IPS-NIHi11 (cell line): ENCODE results near the gene DPM1.
"Not testable (repeated sequence)": the region's sequence is repeated elsewhere in the genome, so short reads cannot be mapped to it uniquely, and the experiment has no call there.

ENCODE experiments used
- DNase-seq: peaks from one replicate; pipeline ENCODE4 v3.0.0; 2012; ENCODE audit warnings: mixed read lengths, low spot score

DPM1 gene

DNA sequence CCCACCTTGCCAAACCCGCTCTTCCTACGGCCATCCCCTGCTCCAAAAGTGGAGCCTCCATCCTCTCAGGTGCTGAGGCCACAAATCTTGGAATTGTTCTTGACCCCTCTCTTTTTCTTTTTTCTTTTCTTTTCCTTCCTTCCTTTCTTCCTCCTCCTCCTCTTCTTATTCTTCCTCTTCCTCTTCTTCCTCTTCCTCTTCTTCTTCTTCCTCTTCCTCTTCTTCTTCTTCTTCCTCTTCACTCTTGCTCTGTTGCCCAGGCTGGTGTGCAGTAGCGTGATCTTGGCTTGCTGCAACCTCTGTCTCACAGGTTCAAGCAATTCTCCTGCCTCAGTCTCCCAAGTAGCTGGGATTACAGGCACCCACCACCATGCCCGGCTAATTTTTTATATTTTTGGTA lies 20.2 kb upstream of the DPM1 start:
- not testable (repeated sequence) for DNase-seq

DNA sequence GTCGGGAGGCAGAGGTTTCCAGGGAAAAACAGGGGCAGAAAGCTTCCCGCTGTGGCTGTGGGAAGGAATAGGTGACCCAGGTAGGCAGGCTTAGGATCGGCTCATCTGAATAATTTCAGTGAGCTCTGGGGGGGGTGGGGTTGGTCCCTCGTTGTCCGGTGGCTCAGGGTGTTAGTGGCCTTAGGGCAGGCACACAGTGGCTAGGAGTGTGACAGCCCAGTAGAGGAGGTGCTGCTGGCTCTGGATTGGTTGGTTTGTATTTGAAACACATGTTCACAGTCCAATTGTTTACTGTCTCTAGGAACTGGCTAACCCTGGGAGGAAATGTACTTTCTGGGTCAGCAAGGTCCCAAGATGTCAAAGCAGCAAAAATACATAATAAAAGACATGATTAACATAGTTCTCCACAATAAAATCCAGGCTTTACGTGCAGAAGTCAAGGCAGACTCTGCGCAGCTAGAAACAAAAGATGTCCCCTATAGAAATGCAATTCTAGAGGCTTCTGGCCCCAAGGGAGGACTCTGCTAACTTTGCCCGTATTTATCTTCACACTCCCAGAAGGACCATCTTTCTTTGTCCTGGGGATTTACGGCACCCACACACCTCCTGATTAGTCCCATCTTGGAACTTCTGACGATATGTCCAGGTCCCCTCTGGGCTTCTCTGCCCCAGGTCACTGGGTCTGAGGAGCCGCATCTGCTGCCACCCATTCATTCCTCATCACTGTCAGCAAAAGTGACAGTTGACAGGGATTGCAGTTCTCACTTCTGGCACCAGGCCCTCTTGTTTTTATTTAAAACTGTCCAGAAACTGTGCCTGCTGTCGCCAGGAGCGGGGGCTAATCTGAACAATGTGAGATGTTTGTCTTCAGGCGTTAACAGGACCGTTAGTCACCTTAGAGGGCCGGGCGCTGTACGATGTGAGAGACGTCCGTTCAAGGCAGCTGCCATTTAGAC lies 19.0 kb upstream of the DPM1 start:
- no peak for DNase-seq

DNA sequence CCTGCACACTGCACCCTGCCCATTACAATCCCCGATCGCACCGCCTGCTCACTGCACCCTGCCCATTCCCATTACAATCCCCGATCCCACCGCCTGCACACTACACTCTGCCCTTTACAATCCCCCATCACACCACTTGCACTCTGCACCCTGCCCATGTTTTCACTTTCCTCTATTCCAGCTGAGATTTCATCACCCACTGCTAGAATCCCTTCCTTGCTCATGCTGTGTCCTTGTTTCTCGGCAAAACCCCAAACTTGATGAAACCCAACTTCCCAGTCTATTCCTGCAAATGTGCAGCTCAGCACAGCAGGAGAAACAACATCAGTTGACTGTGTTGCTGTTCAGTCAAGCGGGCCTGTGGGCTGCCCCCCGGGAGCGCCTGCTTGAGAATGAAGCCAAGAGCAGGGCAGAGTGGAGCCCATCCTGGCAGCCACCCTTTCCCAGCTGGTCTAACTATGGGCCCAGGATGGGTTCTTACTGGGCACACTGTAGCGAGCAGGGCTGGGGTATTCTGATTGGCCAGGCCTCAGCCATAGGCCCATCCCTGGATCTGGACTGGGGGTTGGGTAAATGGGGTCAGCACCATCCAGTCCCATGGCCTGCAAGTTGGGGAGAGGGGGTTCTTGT lies 17.5 kb upstream of the DPM1 start:
- DNase-seq = no peak

DNA sequence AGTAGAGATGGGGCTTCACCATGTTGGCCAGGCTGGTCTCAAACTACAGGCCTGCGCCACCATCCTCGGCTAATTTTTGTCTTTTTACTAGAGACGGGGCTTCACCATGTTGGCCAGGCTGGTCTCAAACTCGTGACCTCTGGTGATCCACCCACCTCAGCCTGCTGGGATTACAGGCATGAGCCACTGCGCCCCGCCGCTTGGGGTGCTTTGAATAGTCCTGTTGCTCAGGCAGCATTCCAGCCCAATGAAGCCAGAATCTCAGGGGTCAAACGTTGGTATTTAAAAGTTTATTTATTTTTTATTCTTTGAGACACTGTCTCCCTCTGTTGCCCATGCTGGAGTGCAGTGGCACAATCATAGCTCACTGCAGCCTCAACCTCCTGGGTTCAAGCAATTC lies 11.6 kb upstream of the DPM1 start:
- DNase-seq = no peak

DNA sequence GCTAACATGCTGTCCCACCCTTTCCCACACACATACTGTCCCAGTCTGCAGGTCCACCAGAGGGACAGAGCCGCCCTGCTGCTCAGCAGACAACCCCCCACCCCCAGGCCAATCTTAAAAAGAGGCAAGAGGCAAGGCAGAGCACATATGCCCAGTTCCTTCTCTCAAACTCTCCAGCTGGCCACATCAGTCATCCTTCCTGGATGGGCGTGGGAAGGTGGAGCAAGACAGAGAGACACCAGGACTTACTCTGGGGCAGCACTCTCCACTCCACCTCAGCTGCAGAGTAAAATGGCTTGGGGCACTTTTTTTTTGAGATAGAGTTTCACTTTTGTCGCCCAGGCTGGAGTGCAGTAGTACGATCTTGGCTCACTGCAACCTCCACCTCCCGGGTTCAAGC lies 11.1 kb upstream of the DPM1 start:
- DNase-seq = no peak

DNA sequence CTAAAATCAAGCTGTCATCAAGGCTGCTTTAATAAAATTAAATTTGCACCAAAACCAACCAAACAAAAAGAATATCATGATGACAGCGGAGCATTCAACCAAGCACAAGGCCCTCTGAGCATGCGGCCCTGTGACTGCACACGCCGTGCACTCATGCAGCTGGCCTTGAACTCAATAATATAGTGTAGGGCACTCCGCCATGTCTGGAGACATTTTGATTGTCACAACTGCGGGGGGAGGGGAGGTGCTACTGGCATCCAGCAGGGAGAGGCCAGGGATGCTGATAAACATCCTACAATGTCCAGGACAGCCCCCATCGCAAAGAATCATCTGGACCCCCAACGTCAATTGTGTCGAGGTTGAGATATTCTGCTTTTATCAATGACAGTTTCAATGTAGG lies 10.0 kb upstream of the DPM1 start:
- DNase-seq = no peak

DNA sequence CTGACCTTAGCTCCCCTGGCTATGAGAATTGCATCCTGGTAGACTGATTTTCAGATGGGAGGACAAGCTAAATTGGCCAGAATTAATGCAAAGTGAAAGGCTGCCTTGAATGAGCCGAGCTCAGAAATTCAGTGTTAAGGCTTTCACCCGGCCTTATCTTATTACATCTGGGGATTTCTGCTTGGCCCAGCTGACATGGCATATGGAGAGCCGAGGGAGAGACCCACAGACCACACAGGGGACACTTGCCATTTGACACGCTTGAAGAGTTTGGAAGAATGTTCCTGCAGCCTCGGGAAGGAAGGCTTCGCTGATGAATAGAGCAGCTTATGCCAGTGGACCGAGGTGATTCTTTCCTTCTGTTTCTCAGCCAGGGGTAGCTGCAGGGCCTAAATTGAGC lies 9.3 kb upstream of the DPM1 start:
- no peak for DNase-seq

DNA sequence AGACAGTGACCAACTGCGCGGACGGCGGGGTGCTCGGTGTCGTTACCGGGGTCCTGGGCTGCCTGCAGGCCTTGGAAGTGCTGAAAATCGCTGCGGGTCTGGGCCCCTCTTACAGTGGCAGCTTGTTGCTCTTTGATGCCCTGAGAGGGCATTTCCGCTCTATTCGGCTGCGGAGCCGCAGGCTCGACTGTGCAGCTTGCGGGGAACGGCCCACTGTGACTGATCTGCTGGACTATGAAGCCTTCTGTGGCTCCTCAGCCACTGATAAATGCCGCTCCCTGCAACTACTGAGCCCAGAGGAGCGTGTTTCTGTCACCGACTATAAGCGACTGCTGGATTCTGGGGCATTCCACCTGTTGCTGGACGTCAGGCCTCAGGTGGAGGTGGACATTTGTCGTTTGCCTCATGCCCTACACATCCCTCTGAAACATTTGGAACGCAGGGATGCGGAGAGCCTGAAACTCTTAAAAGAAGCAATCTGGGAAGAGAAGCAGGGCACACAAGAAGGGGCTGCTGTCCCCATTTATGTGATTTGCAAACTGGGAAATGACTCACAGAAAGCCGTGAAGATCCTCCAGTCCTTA lies 1.3 kb upstream of the DPM1 start:
- no peak for DNase-seq

DNA sequence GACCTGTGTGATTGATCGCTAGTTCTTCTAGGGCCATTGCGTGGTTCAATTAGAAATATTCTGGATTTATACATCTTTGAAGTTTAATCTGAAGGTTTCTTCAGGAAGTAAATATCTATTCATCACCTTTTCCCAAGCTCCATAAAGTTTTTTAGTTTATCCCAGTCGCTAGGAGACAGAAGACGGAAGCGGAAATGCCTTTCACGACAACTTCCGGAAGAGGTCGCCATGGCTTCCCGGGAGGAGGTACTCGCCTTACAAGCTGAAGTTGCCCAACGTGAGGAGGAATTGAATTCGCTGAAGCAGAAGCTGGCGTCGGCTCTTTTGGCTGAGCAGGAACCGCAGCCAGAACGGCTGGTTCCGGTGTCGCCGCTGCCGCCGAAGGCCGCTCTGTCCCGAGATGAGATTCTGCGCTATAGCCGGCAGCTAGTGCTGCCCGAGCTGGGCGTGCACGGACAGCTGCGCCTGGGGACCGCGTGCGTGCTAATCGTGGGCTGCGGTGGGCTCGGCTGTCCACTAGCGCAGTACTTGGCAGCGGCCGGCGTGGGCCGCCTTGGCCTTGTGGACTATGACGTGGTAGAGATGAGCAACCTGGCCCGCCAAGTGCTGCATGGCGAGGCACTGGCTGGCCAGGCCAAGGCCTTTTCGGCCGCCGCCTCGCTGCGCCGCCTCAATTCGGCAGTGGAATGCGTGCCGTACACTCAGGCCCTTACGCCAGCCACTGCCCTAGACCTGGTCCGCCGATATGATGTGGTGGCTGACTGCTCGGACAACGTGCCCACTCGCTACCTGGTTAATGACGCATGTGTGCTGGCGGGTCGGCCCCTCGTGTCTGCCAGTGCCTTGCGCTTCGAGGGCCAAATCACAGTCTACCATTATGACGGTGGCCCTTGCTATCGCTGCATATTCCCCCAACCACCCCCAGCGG lies 547 bp upstream of the DPM1 start, which contains the start of gene MOCS3:
Gene MOCS3, plus strand, starts transcription at position 204 of the 928 bp plus-strand sequence. Its CDS starts 25 bp downstream, at position 229.
- DNase-seq = peak; percentile 81

DNA sequence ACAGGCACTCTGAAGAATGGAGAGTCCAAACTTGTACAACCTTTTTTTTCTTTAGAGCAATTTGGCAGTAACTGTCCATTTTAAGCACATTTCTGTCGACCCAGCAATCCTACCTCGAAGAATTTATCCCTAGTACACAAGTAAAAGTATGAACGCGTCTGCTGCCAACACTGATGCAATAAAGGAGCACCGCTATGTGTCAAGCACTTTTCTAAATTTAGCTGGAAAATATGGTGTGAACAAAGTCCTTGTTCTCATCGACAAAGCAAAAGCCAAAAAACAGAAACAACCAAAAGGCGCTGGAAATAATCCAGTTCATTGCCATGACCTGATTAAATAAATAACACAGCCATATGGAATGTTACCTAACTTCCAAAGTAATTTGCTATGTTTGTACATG lies 1.1 kb downstream of the DPM1 start:
- DNase-seq = no peak

DNA sequence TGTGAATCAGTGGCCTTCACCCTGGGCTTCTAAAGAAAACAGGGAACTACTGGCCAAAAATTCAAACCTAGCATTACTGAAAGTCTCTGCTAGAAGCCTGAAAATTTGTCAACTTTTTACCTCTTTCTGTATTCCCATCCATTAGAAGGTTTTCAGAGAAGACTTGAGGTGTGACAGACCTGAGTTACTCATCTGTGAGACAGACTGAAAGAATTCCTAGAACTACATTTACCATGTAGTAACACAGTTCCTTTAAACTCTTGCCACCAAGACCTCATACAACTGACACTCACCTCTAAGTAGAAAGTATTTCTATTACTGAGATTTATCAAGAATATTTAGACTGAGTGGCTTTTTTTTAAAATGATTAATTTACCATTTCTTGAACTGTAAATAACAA lies 4.5 kb downstream of the DPM1 start:
- DNase-seq = no peak

DNA sequence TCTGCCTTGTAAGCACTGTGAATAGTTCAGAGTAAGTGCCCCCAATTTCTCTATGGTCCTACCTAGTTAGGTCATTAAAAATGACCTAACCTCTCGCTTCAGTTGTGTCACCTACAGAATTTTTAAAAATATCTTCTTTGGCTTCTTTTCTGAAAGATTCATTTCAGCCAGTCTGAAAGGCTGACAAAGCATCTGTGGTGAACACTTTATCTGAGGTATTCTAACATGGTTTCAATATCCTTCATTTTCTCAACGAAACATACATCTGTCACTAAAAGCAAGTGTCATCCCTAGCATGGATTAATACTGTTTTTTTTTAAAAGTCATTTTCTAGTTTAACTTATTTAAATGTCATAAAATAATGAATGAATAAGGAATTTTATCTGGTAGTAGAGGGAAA lies 5.1 kb downstream of the DPM1 start:
- no peak for DNase-seq

DNA sequence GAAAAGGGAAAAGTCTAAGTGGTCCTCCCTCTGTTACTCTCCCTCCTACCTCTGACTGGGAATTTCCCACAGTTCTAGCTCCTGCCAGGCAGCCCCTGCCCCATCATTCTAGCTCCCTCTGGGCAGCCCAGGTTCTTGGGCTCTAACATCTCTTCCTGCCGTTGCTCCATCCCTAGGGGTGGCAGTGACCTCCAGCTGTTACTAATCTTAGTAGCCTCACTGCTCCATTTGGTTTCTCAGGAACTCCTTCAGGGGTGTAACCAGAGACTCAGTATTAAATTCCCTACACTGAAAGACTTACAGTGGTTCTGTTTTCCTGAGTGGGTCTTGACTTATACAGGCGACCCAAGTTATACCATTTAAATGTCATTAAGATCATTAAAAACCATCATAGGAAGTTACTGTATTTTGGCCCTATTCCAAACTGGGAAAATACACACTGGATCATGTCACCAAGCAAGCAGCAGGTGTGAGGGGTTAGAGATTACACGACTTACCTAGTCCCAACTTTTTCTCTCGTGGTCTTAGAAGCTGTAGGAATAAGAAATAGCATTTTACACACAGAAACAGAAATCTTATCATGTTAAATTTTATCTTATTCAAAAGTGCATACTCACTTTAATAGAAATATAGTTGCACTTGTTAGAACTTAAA lies 10.1 kb downstream of the DPM1 start:
- DNase-seq = no peak

DNA sequence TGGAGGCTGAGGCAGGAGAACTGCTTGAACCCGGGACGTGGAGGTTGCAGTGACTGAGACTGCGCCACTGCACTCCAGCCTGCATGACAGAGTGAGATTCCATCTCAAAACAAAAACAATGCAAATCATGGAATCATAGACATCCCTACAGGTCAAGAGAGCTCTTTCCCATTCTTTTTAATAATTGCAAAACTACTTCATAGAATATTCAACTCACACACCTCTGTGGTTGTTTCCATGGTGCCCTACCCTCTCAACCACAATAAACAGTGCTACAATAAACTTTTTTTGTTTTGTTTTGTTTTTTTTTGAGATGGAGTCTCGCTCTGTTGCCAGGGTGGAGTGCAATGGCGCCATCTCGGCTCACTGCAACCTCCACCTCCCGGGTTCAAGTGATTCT lies 15.3 kb downstream of the DPM1 start:
- no peak for DNase-seq

DNA sequence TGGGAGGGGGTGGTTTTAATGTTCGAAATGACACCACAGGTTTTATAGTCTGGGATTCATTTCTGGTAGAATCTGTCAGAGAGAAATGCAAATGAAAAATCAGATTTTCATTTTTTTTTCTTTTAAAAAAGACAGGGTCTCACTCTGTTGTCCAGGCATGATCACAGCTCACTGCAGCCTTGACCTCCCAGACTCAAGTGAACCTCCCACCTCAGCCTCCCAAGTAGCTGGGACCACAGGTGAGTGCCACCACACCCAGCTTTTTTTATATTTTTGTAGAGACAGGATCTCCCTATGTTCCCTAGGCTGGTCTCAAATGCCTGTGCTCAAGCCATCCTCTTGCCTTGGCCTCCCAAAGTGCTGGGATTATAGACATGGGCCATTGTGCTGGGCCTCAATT lies 24.7 kb downstream of the DPM1 start:
- DNase-seq = no peak

DNA sequence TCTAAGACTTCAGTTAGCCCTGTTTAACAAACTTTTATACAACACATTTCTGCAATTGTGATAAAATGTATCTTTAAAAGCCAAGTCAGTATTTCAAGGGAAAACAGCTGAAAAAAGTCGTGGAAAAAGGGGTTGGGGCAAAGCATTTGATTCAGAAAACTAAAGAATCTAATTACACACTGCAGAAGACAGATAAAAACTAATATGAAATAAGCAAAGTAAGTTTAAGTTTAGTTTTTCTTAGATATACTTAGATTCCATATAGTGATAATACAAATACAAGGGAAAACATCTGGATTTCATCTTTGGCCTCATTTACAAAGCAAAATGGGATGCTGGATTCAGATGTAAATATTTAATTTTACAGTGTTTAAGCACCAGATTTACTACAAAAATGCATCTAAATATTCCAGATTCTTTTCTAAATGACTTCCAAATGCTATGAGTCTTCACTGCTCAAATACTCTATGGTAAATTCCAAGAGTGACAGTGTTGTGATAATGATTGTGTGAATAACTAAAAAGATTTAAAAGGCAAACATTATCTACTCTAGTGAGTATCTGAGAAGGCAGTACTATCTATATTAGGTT lies 25.5 kb downstream of the DPM1 start:
- DNase-seq = no peak

DNA sequence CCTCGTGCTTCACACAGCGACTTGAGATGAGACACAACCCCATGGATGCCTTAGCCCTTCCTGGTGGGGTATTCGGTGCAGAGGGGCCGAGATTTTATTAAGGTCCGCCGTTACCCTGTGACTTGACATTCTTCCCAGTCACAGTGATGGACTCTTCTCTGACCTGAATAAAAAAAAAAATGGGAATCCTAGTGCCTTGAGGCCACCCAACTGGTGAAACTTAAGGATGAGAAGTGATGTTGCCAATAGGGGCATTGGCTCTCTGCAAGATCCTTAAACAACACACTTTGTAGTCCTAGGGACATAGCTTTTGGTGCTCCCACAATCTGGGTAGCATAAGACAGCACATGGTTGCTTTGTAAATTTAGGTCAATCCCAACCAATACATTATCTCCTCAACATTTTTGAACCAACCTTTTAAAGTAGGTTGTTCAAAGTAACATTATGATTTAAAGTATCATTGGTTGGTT lies 26.3 kb downstream of the DPM1 start:
- DNase-seq = no peak

DNA sequence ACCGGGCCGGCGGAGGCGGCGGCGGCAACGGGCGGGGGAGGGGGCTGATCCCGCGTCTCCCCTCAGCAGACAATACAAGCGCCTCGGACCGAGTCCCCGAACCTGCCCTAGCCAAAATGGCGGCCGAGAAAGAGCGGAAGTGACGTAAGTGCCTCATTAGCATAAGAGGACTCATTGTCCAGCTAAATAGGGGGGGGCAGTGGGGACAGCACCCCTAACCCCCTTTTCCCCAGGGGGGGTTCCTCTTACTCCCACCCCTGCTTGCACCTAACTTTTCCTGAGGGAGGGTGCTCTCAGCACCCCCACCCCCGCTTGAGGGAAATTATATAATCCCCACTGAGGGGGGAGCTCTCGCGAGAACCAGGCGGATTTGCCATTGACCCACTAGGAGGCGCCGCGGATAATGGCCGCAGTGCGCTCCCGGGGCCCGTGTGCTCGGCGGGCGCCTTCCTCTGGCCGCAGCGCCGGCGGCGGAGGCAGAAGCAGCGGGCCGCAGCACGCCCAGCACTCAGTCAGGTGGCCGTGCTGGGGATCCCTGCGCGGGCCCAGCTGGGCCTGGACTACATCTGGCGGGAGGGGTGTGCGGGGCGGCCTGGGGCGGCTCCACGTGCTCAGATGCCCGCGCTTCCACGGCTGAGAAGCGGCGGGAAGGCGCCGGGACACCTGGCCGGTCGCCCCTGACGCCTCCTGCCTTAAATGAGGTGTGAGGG lies 26.9 kb downstream of the DPM1 start, which contains the start of gene ADNP:
Gene ADNP, minus strand, starts transcription at position 132 of the 710 bp plus-strand sequence. CDS start 27,441 bp downstream, outside the sequence.
- DNase-seq = peak; percentile 84

DNA sequence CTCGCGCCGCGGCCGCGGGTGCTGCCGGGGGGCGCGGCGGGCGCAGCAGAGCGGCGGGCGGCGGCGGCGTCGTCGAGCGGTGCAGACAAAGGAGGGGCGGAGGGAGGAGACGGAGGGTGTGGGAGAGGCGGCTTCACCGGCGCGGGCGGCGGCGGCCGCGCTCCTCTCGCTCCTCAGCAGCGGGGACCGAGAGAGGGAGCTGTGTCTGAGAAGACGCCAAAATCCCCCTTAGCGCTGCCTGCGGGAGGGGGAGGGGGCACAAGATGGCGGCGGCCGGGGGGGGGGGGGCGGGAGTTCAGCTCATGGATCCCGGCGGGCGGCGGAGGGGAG lies 27.4 kb downstream of the DPM1 start:
- DNase-seq = no peak
